IPS-NIHi7 (cell line): Measurements from ENCODE around the gene ANKRD13B.

ENCODE experiments used
- DNase-seq: peaks from one replicate; pipeline ENCODE4 v3.0.0; 2012; ENCODE audit warnings: mixed read lengths; ENCODE audit errors: extremely low spot score

The ANKRD13B gene

DNA sequence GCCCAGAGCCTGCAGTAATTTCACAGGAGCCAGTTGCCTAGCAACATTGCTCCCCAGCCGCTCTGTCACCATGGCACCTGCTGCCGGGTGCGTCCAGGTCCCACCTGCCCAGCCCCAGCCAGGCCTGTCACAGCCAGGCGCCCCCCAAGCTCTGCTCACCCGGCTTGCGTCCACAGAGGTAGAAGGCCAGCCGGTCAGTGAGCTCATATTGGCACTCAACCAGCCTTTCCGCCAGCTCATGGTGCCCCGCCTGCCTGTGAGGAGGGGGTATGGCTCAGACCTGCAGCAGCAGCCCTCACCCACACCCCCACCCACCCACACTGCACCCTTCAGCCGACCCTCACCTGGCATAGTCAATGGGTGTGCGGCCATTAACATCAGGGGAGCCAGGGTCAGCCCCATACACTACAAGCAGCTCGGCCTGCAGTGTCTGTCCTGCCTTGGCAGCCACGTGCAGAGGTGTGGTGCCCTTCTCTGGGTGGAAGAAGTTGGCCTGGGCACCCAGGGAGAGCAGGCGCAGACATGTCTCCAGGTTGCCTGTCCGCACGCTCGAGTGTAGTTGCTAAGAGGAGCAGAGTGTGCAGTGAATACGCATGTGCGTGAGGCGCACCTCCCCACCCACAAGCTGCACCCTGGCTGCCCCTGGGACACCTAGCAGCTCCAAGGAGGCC lies 11.2 kb upstream of the ANKRD13B start:
- DNase-seq = no peak

DNA sequence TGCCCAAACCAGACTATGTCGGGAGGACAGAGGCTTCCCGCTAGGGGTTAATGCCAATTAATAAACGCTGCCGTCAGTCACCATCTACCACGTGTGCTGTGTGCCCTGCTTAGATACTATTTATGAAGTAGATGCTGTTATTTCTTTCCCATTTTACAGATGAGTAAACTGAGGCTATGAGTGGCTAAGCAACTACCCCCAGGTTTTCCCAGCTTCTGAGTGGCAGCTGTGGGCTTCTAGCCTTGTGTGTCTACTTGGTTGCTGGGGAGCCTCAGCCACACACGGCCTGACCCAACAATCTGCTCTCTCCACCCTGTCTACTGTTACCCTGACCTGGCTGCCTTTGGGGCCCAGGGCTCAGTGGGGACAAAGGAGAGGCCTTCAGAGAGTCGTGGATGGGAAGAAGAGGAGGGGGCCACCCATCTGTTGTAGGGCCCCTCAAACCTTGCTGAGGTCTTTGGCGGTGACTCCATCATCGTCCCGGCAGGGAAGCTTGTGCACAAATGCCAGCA lies 10.6 kb upstream of the ANKRD13B start:
- no peak for DNase-seq

DNA sequence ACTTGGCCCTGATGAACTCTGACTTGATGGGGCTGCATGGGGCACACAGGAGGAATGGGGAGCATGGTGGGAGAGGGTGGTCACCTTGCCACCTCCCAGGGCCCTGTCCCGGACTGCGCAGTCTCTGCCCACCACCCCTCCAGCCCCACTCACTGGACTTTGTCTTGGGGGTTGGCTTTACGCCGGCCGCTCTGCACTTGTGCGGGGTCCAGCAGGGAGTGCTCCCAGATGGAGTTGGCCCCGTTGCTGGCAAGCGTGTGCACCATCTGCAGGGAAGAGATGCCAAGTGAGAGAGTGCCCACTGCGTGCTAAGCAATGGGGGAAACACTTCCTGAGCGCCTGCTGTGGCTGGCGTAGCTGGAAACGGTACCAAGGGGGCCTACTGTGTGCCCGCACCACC lies 10.2 kb upstream of the ANKRD13B start:
- no peak for DNase-seq

DNA sequence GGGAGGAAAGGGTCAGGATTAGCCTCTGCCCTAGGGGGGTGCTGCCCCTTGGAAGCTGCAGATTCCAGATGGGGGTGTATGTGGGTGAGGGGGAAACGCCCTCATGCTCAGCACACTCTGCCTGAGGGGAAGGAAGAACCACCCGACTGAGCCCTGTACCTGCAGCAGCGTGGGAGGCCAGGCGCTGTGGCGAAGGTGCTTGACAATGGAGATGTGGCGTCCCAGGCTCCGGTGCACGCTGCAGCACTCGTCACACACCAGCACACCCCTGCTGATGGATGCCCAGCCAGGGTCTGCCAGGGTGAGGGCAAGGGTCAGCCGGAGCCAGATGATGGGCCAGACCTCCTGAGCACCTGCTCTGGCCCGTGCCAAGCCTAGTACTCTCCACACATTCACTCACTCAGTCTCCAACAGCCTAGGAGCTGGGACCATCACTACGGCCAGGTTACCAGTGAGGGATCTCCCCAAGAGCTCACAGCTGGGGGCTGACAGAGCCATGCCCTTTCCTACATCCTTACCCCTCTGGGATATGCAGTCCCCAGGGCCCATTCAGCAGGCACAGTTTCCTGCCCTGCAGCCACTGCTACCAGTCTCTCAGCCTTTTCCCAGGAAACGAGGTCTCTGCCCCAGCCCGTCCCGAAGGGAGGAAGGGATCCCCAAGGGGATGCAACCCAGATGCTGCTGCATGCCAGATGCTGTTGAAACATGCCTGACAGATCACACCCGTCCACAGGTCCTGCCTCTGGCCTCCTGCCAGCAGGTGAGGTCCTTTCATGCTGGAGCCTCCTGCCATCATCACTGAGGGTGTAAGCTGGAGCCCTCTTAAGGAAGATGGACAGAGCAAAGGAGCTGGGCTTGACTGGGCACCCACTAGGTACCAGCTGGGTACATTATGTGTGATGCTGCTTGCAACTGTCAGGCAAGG lies 9.3 kb upstream of the ANKRD13B start:
- no peak for DNase-seq

DNA sequence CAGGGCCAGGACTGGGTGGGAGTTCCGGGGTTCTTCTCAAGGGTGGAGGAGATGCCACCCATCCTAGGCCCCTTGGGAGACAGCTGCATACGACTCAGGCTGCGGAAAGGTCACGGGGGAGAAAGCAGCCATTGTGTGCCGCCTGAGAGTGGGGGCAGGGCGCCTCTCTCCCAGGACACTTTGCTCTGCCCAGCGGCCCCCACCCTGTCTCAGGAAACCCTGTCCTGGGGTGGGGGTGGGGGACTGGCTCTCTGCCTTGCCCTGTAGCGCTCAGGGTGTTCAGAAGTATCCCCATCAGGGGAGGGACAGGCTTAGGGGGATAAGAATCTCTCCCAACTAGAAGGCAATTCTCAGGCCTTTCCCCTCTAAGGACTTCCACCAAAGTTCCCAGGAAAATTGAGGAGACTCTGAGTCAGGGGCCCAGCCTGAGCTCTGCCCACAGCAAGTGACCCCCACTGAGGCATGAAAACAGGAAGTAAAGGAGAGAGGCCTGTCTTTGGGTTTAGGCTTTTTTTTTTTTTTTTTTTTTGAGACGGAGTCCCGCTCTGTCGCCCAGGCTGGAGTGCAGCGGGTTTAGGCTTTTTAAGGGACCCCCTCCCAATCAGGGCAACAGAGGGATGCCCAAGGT lies 8.4 kb upstream of the ANKRD13B start:
- DNase-seq = no peak

DNA sequence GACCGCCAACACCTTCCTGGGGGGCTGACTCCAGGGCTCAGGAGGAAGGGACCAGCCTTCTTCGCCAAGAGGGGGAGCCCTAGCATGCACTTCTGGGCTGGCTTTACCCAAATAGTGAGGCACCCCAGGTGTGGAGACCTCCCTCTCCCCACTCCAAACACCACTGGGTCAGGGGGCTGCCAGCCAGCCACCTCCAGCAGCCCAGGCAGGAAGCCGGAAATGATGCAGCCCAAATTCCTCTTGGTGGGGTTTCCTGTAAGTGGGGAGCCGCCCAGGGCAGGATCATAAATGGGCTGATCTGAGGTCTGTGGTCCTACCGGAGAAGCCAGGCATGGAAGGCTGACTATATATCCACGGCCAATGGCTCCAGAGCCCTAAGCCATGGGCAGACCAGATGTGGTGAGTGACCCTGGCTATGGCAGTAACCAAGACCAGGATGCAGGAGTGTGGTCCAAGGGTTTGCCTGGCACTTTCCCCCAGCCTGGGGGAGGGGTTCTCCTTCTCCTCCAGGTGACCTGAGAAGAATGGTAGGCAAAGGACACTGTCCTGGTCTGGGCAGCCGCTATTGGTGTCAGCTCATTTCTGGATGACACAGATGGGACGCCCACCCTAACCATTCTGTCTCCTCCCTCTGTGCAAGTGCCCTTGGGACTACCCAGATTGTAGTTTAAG lies 7.7 kb upstream of the ANKRD13B start:
- peak; percentile 31 for DNase-seq

DNA sequence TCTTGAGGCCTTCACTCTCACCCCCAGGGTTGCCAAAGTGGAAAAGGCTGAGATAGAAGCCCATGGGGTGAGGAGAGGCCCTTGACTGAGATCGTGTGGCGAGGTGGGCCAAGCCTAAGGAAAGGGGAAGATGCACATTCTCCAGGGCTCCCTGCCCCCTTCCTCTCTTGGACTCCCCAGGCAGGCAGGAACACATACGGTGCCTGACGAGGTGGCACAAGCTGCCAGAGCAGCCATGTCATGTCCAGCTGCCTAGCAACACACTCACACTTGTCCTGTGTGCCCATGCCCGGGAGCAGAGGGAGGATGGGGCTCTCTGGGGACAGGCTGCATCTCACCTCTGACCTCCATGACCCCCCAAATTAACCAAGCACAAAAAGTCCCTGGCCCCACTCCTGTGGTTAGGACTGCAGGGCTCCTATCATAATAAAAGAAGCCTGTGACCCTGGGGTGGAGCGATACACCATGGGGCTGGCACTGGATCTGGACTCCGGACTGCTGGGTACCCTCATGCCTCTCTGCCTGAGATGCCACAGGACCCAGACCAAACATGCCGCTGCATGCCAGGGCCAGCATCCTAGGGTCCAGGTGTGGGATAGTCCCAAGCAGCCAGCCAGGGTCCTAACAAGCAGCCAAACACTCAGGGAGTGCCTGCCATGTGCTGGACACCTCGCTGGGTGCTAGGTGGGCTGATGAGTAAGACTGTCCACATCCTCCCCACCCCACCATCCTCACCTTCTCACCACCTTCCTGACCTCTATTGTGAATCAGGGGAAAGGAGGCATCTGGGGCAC lies 6.1 kb upstream of the ANKRD13B start:
- DNase-seq = no peak

DNA sequence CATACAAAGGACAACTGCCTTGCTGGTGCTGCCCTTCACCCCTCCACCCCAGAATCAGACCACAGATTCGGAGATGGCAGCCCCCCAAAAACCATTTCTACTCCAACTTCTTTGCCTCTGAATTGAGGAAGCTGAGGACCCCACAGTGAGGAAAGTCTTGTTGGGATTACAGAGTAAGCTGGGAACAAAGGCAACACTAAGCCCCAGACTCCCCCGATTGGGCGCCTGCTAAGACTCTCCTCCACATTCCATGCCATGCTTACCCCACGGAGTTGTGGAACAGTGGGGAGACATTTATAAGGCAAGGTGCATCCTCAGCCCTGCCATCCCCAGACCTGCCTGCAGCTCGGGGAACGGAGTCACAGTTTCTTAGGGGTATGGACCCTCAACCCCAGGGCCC lies 5.3 kb upstream of the ANKRD13B start:
- no peak for DNase-seq

DNA sequence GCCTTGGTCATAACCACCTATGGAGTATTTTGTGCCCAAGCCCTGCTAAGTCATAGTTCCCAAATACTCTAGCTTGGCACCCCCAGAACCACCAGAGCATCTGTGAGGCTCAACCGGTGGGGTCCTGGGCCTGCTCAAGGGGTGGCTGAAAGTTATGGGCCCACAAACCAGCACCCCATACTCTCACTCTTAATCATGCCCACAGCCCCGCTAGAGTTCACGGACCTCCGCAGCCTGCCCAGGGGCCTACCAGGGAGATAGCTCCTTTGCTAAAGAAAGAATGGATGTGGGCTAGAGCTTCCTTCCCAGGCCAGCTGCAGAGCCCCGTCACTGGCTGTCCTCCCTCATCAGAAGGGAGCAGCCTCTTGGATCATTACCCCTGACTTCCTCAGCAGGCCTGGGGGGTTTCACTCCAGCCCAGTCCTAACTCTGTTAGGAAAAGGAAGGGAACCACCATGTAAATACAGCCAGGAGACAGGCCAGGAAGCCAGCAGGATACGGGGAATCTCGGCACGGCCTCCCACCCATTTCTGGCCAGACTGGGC lies 4.8 kb upstream of the ANKRD13B start:
- DNase-seq = no peak

DNA sequence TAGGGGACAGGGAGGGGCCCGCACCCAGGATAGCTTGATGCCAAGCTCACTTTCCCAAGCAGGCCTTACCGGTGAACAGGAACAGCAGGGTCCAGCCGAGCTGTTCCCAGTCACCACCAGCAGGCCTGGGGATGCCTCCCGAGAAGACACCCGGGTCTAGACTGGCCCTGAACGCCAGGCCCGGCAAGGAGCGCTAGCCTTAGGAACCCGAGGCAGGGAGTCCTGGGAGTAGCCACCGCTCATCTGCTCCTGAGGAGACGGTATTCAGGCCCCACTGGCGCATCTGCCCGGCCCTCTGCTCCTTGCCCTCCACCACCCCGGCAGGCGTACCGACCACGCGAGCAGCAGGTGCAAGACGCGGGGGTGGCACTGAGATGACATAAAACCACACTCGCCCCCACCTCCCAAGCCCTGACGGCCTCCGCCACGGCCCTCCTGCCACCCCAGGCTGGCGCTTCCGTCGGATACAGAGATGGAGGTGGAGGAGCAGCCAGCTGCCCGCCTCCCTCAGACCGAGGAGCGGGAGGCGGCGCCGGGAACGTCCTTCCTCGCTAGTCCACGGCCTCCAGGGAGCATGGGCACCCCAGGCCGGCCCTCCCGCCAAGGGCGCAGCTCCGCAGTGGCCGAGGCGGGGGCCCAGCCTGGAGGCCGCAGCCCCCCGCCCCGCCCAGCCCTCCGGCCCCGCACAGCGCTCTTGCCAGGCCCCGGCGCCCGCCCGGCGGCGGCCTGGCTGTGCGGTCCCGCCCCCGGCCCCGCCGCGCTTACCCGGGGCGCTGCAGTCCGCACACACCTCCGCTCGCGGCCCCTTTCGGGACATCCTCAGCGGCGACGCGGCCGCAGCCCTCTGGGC lies 4.1 kb upstream of the ANKRD13B start:
- peak; percentile 52 for DNase-seq

DNA sequence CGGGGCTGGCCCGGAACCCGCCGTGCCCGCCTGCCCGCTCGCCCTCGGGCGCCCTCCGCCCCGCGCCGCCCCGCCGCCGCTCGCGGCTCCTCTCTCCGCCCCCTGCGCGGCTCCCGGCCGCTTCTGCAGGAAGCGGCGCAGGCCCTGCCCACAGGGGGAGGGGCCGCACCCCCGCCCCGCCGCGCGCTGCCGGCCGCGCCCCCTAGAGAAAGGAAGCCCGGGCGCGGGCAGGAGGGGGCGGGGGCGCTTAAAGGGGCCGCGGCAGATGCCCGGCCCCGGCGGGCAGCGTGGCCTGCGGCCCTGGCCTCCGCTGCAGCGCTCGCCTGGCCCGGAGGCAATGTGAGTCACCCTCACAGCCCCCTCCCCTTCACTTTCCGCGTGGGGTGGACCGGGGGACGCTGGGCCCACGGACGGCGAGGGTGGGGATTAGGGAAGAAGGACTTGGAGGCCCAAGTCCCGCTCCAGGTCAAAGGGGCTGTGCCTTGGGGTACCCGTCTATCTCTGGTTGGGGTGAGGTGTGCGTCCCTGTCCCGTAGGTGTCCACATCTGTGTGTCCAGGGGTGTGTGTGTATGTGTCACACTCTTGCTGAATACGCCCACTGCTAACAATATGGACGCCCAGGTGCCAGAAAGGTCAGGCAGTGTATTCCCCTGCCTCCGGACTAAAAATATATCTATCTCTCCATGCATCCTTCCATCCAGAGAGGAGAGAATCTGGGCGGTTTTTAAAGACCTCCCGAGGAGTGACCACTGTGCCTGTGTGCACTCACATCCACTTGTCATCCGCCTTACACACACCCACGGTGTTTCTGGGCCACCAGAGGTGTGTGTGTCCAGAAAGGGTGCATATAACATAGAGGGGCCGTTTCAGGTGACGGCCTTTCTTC lies 3.2 kb upstream of the ANKRD13B start, which contains the start of gene GIT1:
GIT1 (minus strand) TSS at position 125 of the 887 bp plus-strand sequence. CDS start 270 bp downstream, outside the sequence.
- DNase-seq = peak; percentile 91

DNA sequence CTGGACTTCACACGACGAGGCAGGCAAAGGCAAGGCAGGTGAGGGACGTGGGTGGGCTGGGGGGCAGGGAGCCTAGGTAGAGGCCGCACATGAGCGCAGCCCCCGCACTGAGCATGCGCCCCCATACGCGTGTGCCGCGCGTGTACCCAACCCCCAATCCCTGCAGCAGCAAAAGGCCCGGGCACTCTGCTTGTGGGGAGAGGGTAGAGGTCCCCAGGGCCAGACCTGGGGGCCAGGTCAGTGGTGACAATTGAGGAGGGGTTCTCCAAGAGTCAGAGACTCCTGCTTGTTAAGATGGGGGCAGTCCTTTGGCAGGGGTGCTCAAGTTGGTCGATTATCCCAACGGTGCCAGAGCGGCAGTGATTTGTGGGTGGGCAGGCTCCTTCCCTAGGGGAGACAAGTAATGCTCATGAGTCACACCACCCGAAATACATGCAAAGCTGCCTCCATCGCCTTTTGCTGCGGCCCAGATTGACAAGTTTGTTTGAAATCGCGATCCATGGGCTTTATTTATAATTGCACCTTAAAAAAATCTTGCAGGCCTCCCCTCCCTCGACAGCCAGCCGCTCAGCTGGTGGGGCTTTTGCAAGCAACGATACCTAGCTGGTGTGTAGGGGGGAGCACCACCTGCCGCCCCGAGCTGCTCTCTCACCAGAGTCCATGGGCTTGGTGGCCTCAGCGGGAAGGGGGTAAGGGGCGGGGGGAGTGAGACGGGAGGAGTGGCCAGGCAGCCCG lies 2.4 kb upstream of the ANKRD13B start:
- no peak for DNase-seq

DNA sequence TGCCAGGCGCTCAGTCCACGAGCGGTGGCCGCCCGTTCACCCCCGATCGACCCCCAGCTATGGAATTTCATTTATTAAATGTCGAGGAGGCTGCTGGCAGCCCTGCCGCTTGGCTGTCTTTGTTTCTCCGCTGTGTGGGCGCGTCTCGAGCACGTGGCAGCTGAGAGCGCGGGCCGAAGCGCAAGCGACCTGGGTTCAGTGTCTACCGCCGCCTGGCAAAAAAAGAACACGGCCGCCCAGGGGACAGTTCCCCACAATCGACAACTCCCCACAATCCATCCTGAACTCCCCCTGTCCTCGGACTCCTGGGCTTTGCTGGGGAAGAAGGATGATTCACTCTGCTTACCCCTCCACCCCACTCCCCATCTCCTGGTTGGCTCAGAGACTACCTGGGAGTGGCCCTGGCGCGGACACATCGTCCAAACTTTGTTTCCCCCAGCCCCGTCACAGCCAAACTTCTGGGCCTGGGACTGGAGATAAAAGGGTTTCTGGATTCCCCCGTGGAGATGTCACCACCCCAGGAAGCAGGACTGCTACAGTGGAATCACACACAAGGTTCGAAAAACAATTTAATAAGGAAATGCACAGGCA lies 1.7 kb upstream of the ANKRD13B start:
- peak; percentile 73 for DNase-seq

DNA sequence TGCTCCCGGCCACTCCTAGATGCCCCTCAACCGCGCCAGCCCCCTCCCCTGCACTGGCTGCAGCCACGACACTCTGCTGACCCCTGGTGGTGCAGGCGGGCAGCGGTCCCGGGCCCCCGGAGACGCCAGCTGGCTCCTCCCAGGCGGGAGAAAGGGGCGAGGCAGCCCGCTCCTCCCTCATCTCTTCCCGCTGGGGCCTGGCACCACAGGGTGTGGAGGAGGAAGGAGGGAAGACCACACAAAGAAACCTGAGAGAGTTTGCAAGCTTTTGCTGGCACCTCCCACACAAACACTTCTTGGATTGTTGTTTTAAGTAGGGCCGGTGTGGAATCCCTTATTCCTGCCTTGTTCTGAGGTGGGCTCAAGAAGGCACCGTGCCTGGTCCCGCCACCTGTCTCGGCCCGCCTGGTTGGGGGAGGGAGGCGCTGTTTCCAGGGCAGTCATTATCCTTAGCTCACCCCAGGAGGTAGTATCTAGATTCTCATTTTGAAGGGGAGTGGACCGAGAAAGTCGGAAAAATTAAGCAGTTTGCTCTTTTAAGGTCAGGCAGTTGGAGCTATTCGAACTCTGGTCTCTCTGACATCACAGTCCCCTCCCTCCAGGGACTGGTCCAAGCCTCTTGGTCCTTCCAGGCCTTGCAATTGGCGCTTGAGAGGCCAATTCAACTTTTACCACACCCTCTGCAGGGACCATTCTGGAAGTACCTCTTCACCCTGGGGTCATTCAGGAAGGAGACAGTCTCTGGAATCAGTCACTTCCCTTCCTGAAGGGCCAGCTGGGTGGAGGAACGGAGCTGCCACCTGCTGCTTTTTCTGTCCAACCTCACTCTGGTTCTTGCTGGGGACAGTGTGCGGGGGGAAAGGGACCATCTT lies 959 bp upstream of the ANKRD13B start:
- peak; percentile 90 for DNase-seq

DNA sequence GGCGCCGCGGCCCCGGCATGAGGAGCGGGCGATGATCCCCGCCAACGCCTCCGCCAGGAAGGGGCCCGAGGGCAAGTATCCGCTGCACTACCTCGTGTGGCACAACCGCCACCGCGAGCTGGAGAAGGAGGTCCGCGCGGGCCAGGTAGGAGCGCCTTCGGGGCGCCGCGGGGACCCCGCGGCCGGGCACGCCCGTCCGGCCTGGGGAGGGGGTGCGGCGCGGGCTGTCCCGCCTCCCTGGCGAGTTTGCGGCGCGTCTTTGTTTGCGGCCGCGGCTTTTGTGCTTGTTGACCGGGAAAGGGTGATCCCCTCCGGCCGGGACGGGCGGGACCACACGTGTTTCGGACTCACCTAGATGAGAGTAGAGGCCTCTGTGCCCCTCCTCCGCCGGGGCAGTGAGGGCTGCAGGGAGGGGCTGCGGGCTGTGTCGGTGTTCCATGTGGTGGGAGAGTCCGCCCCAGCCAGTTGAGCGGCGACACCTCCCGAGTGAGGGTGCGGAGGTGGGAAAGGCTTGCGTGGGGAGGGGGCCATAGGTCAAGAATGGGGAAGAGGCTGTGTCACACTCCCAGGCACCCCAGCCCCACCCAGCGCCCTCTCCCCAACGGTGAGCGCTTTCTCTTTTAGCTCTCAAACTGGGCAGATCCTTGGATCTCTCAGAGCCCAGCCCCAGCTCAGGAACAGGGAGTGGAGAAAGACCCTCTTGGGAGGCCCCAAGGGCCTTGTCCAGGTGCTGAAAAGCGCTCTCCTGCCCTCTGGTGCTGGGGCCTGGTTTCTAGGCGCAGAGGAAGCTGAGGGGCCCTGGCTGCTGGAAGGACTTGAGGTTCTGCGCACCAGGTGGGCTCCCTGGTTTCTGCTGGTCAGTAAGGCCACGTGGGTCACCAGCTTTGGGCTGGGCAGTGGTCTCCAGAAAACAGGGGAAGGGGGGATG lies 923 bp downstream of the ANKRD13B start:
- DNase-seq = peak; percentile 69
